IPS-NIHi7 (cell line): Measurements from ENCODE around the gene RPAP2.
"Not testable (repeated sequence)": the region's sequence is repeated elsewhere in the genome, so short reads cannot be mapped to it uniquely, and the experiment has no call there.

Experiments used
- DNase-seq: peaks from one replicate; pipeline ENCODE4 v3.0.0; 2012; ENCODE audit warnings: mixed read lengths; ENCODE audit errors: extremely low spot score

RPAP2 gene

DNA sequence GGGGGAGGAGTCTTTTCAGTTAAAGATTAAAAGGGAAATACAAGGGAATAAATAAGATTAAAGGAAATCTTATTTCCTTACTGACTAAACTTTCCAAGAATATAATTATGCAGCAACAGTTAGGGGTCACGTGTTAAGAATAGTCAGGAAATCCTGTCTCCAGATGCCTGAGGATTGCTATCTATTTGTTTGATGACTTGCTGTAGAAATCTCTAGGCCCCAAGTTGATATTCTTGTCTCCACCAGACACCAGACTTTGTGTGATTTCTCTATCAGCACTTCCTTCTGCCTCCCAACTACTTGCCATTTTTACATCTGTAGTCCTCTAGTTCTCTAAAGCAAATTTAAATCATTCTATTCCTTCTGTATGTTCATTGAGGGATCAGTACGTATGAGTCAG is 77.5 kb downstream of the RPAP2 start:
- no peak for DNase-seq

DNA sequence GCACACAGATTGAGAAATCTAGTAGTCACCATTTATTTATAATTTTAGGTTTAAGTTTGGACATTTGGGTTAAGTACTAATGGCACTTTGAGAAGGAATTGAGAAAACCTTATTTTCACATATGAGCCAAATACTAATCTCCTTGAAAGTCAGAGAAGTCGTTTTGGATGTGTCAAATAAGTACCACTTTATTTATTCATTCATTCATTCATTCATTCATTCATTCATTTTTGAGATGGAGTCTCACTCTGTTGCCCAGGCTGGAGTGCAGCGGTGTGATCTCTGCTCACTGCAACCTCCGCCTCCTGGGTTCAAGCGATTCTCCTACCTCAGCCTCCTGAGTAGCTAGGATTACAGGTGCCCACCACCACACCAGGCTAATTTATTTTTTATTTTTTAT is 79.1 kb downstream of the RPAP2 start:
- DNase-seq: not testable (repeated sequence)

DNA sequence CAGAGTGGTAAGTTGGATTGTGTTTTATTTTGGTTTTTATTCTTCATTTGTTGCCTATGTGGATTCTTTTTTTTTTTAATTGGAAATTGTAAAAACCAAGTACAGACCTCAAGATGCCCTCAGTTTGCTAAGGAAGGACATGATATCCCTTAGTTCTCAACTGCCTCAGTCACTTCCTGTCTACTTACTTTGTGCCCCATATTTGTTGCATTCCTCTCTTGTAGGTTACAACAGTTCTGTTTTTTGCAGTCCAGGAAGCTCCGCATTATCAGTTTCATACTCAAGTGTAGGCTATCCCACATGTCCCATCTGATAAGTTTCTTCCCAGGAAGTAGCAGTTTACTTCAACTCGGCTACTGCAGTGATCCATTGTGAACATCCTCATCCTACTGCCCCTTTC is 82.0 kb downstream of the RPAP2 start:
- DNase-seq: no peak

DNA sequence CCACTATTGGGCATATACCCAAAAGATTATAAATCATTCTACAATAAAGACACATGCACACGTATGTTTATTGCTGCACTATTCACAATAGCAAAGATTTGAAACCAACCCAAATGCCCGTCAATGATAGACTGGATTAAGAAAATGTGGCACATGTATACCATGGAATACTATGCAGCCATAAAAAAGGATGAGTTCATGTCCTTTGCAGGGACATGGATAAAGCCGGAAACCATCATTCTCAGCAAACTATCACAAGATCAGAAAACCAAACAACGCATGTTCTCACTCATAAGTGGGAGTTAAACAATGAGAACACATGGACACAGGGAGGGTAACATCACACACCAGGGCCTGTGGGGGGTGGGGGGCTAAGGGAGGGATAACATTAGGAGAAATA is 95.1 kb downstream of the RPAP2 start:
- DNase-seq: not testable (repeated sequence)

DNA sequence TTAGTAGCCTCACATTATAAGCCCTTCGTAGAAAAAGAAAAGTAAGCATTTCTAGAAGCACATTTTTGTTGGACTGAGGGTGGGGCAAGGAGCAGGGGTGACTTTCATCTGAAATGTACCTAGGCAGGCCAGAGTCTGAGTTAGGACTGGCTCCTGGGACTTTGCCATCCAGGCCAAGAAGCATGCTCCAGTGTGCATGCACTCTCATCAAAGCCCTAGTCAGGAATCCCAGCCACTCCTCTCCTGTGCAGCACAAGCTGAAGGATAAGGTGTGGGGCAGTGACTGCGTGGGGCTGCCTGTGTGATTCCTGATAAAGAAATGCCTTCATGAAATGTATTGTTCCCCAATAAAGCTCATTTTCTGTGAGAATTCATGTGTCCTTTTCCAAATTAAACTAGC is 99.7 kb downstream of the RPAP2 start:
- DNase-seq: no peak

DNA sequence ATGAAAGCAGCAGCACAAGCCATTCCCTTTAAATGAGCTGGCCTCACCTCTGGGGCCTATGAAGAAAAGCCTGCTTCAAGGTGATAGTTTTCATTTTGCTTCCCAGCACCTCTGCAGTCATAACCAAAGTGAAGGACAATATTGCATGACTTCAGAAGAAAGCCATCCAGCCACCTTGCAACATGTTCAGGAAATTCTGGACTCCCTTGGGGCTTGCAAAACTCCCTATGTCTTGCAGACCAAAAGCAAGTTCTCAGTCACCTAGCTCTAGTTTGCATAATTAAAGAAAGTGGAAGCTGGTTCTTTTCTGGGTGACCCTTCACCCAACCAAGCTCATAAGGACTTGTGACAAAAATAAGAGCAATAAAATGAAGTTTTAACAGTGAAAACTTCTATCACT is 100.2 kb downstream of the RPAP2 start:
- no peak for DNase-seq

DNA sequence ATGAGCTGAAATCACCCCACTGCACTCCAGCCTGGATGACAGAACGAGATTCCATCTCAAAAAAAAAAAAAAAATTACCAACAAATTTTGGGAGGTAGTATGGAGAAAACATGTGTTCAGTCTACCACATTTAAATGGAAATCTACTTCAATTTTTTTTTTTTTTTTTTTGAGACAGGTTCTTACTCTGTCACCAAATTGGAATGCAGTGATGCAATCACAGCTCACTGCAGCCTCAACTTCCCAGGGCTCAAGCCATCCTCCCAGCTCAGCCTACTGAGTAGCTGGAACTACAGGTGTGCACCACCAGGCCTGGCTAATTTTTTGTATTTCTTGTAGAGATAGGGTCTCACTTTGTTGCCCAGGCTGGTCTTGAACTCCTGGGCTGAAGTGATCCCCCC is 105.8 kb downstream of the RPAP2 start:
- DNase-seq: no peak

- DNase-seq: no peak
Measured at GRCh38 chr1:92408825-92409224, 110.0 kb downstream of the RPAP2 start.

- no peak for DNase-seq
Measured at GRCh38 chr1:92409946-92410549, 111.2 kb downstream of the RPAP2 start.

DNA sequence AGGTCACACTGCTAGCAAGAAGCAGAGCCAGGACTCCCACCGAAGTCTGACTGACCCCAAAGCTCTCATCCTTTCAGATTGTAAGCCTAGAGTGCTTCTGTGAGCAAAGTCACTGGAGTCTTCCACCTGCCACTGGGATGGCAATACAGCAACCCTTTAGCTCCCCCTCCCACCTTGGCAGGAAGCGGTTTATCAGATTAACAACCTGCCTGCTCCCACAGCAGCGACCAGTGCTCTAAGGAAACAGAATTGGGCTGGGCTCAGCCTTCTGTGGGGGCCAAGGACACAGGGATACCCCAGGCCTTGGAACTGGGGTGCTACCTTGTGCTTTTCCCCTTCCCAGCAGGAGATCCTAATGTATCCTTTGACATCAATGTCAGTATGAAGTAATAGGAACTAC is 111.8 kb downstream of the RPAP2 start:
- DNase-seq: no peak

- DNase-seq: no peak
Measured at GRCh38 chr1:92411511-92411910, 112.7 kb downstream of the RPAP2 start.

- DNase-seq: no peak
Measured at GRCh38 chr1:92419642-92420041, 120.8 kb downstream of the RPAP2 start.

DNA sequence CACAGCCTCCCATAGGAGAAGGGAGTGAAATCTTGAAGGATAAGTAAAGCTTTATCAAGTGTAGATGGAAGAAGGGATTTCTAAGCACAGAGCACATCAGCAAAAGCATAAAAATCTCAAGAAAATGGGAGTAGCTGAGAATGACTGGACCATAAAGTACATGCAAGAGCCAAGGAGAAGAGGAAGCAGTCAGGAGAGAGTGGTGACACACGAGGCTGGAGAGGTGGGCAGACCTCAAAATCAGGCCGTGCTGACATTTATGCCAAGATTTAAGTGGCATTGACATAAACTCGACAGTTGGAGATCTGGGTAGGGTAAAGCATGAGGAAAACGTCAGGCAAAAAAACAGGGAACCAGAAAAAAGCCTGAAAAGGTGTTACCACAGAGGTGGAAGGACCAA is 125.5 kb downstream of the RPAP2 start:
- DNase-seq: no peak

DNA sequence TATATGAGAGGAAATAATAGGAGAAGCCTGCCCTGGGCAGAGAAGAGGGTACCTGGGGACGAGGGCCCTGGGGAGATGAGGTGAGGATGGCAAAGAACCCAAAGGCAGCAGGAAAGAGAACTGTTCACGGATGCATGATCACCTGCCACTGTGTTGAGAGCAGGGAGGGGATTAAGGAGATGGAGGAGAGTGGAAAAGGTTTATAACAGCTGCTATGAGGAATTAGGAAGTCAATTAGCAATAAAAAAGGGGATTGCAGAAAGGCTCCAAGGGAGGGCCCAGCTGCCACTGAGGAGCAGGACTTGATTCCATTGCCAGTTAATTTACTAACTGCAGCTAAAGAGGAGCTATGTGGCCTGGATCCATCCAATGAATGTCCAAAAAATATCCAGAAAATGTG is 126.8 kb downstream of the RPAP2 start:
- DNase-seq: peak; percentile 35

DNA sequence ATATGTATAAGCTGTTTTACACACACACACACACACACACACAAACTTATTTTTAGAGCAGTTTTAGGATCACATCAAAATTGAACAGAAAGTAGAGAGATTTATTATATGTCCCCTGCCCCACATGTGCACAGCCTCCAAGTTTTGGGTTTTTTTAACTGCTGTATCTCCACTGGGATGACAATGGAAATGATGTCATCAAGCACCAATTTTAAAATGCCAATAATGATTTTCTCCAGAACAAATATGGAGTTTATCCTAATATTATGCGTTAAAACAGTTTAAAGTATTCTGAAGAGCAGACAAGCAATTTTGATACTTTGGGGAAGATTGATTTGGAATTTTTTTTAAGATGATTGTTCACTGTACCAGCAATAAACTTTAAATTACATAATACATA is 131.2 kb downstream of the RPAP2 start:
- DNase-seq: no peak

DNA sequence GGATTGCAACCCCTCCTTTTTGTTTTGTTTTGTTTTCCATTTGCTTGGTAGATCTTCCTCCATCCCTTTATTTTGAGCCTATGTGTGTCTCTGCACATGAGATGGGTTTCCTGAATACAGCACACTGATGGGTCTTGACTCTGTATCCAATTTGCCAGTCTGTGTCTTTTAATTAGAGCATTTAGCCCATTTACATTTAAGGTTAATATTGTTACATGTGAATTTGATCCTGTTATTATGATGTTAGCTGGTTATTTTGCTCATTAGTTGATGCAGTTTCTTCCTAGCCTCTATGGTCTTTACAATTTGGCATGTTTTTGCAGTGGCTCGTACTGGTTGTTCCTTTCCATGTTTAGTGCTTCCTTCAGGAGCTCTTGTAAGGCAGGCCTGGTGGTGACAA is 135.7 kb downstream of the RPAP2 start:
- DNase-seq: not testable (repeated sequence)

GRCh38 chr1:92439291-92439690 is 140.4 kb downstream of the RPAP2 start:
- no peak for DNase-seq

DNA sequence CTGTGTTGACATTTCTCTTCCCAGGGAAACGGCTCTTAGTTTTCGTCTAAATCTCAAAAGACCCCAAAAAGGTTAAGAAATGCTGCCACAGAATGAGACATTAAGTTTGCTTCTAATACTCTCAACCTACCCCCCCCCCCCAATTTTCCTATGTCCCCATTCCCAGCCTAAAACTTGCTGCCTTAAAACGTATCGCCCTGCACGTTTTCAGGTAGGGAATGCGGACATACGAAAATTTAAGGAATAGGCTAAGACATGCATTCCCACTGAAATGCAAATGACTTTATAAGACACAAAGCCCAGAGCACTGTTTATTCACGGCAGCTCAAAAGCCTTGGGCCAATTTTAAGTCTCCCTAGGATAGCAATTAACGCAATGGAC is 142.4 kb downstream of the RPAP2 start:
- DNase-seq: no peak

DNA sequence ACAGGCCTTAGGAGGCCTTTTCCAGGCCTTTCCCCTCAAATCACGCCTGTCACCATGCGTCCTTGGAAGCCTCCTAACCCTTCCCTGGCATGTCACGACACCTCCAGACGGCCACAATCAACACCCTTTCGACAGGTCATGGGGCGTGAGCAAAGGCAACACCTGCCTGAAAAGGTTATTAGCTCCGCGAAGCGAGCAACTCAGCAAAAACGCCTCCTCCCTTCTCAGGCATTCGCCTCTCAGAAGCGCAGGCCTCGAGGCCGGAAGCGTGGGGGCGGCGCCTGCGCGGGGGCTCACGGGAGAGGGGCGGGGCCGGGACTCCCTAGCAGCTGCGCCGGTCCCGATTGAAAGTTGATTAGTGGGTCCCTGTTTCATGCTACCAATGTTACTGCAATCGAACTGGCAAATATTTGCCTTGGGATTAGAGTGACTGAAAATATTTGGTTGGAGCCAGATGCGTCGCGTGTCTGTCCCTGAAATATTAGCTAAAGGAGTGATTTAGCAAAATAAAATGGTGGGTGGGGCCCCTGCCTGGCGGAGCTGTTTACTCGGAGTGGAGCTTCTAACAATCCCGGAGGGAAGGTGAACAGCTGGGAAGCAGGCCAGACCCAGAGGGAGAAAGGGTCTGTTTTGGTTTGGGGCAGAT is 143.0 kb downstream of the RPAP2 start:
- DNase-seq: peak; percentile 82

DNA sequence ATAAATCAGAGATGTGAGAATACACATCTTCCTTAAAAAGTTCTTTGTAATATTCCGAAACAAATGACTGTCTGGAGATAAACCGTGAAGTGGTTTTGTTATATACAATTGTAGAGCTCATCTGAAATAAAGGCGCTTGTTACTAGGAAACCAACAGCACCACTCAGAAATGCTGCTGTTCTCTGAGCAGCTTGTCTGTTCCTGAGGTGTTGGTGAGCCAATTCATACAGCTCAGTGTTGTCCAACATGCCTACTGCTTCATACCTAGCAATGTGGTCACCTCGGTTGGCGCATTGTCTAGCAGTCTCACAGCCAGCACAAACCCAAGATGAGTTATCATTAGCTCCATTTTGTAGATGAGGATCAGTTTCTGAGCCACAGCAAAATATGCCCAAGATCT is 143.5 kb downstream of the RPAP2 start:
- no peak for DNase-seq

DNA sequence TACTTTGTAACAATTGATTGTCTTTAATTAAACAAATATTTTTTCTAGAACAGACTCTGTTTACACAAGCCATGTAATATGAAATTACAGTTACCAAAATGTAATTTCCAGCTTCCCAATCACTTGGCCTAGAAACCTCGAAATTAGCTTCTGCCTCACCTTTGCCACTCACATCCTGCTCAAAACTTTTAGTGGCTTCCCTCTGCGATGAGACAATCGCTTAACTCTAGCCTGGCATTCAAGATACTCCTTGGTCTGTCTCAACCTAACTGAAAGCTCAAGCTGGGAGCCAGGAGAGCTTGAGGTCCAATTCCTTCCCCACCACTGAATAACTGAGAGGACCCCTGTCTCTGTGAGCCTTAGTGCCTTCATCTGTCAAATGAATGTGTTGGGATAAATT is 145.0 kb downstream of the RPAP2 start:
- no peak for DNase-seq

- no peak for DNase-seq
Measured at GRCh38 chr1:92444351-92444750, 145.5 kb downstream of the RPAP2 start.

- no peak for DNase-seq
Measured at GRCh38 chr1:92445865-92446264, 147.0 kb downstream of the RPAP2 start.

DNA sequence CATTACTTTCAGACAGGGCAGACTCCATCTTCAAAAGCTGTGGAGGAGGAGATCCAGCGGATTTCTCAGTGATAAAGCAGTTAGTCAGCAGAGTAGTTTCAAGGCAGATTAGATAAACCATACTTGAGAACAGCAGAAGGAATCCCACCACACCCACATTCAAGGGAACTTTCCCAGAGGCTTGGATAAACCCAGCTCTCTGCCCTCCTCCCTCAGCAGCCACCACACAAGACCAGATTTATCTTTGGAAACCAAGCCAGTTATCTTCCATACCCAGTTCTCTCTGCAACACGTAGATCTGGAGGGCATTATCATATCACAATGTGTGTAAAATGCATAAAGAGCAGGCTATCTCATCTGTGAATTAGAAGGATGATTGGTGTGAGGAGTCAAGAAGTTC is 147.7 kb downstream of the RPAP2 start:
- DNase-seq: peak; percentile 33
